Activated gamma-delta T cell treated with anti-CD3 and anti-CD28 coated beads, Interleukin-2, amount 50 U/mL, for 16 hours (primary cell): ENCODE data around the gene MANF.
"Not testable (repeated sequence)": the region's sequence is repeated elsewhere in the genome, so short reads cannot be mapped to it uniquely, and the experiment has no call there.

Experiments
- DNase-seq: peaks from one replicate; pipeline ENCODE4 v3.0.0-alpha.2; 2020; ENCODE audit warnings: low read depth

MANF gene

GRCh38 chr3:51384726-51385473 is at the start of gene MANF:
Gene MANF (plus strand): TSS chr3:51385291. CDS start chr3:51385343, 52 bp downstream.
- peak; percentile 97 for DNase-seq

- DNase-seq, result no peak
These were observed 48.8 kb upstream of the MANF start for GRCh38 chr3:51336261-51336660.

- DNase-seq, result no peak
These were observed 47.4 kb upstream of the MANF start for GRCh38 chr3:51337666-51338065.

GRCh38 chr3:51338632-51339031 is 46.5 kb upstream of the MANF start:
- no peak for DNase-seq

- no peak for DNase-seq
These were observed 44.9 kb upstream of the MANF start for GRCh38 chr3:51340013-51340829.

- no peak for DNase-seq
These were observed 44.0 kb upstream of the MANF start for GRCh38 chr3:51340989-51341636.

GRCh38 chr3:51343918-51344687 is 41.0 kb upstream of the MANF start:
- DNase-seq, result no peak

- DNase-seq, result no peak
These were observed 34.3 kb upstream of the MANF start for GRCh38 chr3:51350751-51351150.

GRCh38 chr3:51353131-51353530 is 32.0 kb upstream of the MANF start:
- DNase-seq, result no peak

GRCh38 chr3:51353691-51354090 is 31.4 kb upstream of the MANF start:
- no peak for DNase-seq

GRCh38 chr3:51354172-51354571 is 30.9 kb upstream of the MANF start:
- no peak for DNase-seq

- no peak for DNase-seq
These were observed 30.1 kb upstream of the MANF start for GRCh38 chr3:51354731-51355615.

GRCh38 chr3:51355891-51356578 is 29.1 kb upstream of the MANF start:
- no peak for DNase-seq

GRCh38 chr3:51357856-51358255 is 27.2 kb upstream of the MANF start:
- DNase-seq, result no peak

- no peak for DNase-seq
These were observed 26.1 kb upstream of the MANF start for GRCh38 chr3:51358981-51359380.

GRCh38 chr3:51360806-51361205 is 24.3 kb upstream of the MANF start:
- DNase-seq, result no peak

- no peak for DNase-seq
These were observed 23.3 kb upstream of the MANF start for GRCh38 chr3:51361746-51362145.

GRCh38 chr3:51362476-51362875 is 22.6 kb upstream of the MANF start:
- no peak for DNase-seq

GRCh38 chr3:51368276-51368675 is 16.8 kb upstream of the MANF start:
- not testable (repeated sequence) for DNase-seq

- peak; percentile 23 for DNase-seq
These were observed 13.0 kb upstream of the MANF start for GRCh38 chr3:51371943-51372557.
